Glutamatergic neuron (in vitro differentiated cells): ENCODE measurements around the gene ATP1B2. TPM values are rescaled to one million over a fixed set of nuclear protein-coding genes. Genes with fewer than 3 reads are reported as not detected.

ENCODE experiments used
- DNase-seq: peaks from one replicate; pipeline ENCODE4 v3.0.0; 2022
- H3K27ac Mint-ChIP-seq: one replicate; pipeline ENCODE4 v1.8.0; 2020; ENCODE audit warnings: mild to moderate bottlenecking, mixed read lengths, inconsistent platforms; ENCODE audit not compliant: unreplicated experiment
- H3K27me3 Mint-ChIP-seq: one replicate; pipeline ENCODE4 v1.8.0; 2020; ENCODE audit warnings: mild to moderate bottlenecking, moderate library complexity, mixed read lengths, inconsistent platforms; ENCODE audit not compliant: unreplicated experiment
- H3K36me3 Mint-ChIP-seq: one replicate; pipeline ENCODE4 v1.8.0; 2020; ENCODE audit warnings: mild to moderate bottlenecking, mixed read lengths, inconsistent platforms; ENCODE audit not compliant: unreplicated experiment
- H3K4me1 Mint-ChIP-seq: one replicate; pipeline ENCODE4 v1.8.0; 2020; ENCODE audit warnings: mild to moderate bottlenecking, low read depth, mixed read lengths, inconsistent platforms; ENCODE audit not compliant: unreplicated experiment
- H3K4me3 Mint-ChIP-seq: one replicate; pipeline ENCODE4 v1.8.0; 2020; ENCODE audit warnings: mild to moderate bottlenecking, mixed read lengths, inconsistent platforms; ENCODE audit not compliant: unreplicated experiment
- H3K9me3 Mint-ChIP-seq: one replicate; pipeline ENCODE4 v1.8.0; 2020; ENCODE audit warnings: mild to moderate bottlenecking, moderate library complexity, mixed read lengths, inconsistent platforms; ENCODE audit not compliant: unreplicated experiment
- total RNA-seq: library from RNA; stranded (reverse); fragmentation: NEBNext Ultra II Directional; extraction: Animal tissue kit (Norgen Biotek cat#: 25700); gene quantifications from one replicate; pipeline ENCODE4 v1.2.1, GENCODE V29; 2021; ENCODE audit not compliant: unreplicated experiment
- TF ChIP-seq, protein P1 (sequence below): fragments of 200-600 bp; sonication (generic); IDR thresholded peaks from one replicate; pipeline ENCODE4 v1.5.0; 2021; ENCODE audit not compliant: partially characterized antibody, unreplicated experiment

ATP1B2 gene
- total RNA-seq, 1 donor from 2014 or later: 11.3 TPM

DNA sequence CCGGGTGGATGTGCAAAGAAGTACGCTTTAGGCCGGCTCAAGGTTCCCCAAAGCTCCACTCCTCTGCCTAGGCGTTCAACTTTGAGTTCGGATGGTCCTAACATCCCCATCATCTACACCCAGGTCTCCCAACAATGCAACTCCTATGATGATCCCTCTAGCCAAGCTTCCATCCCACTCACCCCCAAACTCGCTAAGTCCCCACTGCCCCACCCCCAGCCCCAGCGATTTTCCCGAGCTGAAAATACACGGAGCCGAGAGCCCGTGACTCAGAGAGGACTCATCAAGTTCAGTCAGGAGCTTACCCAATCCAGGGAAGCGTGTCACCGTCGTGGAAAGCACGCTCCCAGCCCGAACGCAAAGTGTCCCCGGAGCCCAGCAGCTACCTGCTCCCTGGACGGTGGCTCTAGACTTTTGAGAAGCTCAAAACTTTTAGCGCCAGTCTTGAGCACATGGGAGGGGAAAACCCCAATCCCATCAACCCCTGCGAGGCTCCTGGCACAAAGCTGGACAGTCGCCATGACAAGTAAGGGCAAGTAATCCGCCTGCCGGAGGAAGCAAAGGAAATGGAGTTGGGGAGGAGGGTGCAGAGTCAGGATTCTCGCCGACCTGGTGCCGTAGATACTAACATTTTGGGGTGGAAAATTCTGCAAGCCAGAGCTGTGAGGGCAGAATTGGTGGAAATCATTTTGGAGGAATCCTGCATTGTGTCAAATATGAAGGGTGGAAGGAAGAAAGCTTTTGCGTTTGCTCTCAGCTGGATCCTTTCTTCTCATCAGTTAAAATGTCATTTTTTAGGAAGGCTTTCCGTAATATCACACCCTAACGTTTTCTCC lies 36.6 kb downstream of the ATP1B2 start, which contains the start of gene TP53:
Gene TP53, minus strand, starts transcription at position 419 of the 836 bp plus-strand sequence. CDS start 10,896 bp downstream, outside the sequence.
- H3K27ac Mint-ChIP-seq: peak within 1 kb of the TSS; percentile 100
- TF ChIP-seq, protein P1, sequence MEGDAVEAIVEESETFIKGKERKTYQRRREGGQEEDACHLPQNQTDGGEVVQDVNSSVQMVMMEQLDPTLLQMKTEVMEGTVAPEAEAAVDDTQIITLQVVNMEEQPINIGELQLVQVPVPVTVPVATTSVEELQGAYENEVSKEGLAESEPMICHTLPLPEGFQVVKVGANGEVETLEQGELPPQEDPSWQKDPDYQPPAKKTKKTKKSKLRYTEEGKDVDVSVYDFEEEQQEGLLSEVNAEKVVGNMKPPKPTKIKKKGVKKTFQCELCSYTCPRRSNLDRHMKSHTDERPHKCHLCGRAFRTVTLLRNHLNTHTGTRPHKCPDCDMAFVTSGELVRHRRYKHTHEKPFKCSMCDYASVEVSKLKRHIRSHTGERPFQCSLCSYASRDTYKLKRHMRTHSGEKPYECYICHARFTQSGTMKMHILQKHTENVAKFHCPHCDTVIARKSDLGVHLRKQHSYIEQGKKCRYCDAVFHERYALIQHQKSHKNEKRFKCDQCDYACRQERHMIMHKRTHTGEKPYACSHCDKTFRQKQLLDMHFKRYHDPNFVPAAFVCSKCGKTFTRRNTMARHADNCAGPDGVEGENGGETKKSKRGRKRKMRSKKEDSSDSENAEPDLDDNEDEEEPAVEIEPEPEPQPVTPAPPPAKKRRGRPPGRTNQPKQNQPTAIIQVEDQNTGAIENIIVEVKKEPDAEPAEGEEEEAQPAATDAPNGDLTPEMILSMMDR: no peak
- H3K4me1 Mint-ChIP-seq: peaks cover 6% of the 10 kb centered on the region
- H3K9me3 Mint-ChIP-seq: peaks cover 9% of the 10 kb centered on the region
- H3K27me3 Mint-ChIP-seq: peaks cover 14% of the 10 kb centered on the region
- H3K36me3 Mint-ChIP-seq: no peaks in the 10 kb centered on the region
- peak within 1 kb of the TSS; percentile 98 for H3K4me3 Mint-ChIP-seq
- DNase-seq: peak; percentile 79

DNA sequence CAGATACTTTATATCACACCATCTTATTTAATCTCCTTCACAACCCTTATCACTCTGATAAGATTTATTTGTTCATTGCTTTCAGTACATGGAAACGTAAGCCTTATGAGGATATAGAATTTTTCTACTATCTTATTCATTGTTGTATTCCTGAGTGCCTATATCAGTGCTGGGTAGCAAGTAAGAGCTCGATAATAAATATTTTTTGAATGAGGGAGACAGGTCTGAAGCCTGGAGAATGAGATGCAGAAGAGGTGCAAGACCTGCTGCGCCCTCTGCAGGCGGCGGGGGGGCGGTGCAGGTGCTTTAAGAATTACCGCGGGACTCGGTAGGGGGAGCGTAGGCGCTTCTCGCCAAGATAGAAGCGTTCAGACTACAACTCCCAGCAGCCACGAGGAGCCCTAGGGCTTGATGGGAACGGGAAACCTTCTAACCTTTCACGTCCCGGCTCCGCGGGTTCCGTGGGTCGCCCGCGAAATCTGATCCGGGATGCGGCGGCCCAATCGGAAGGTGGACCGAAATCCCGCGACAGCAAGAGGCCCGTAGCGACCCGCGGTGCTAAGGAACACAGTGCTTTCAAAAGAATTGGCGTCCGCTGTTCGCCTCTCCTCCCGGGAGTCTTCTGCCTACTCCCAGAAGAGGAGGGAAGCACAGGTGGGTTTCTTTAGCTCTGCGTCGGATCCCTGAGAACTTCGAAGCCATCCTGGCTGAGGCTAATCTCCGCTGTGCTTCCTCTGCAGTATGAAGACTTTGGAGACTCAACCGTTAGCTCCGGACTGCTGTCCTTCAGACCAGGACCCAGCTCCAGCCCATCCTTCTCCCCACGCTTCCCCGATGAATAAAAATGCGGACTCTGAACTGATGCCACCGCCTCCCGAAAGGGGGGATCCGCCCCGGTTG lies 37.4 kb downstream of the ATP1B2 start, which contains the start of gene WRAP53:
Gene WRAP53, plus strand, starts transcription at position 570 of the 900 bp plus-strand sequence. Its CDS starts 172 bp downstream, at position 742.
- Mint-ChIP-seq H3K36me3 (no peaks in the 10 kb centered on the region), H3K4me3 (peak within 1 kb of the TSS; percentile 98), H3K4me1 (peaks cover 6% of the 10 kb centered on the region), H3K27me3 (peaks cover 14% of the 10 kb centered on the region), H3K27ac (peak within 1 kb of the TSS; percentile 100), H3K9me3 (peaks cover 9% of the 10 kb centered on the region)
- TF ChIP-seq, protein P1: peak; percentile 98
- DNase-seq: peak; percentile 95

DNA sequence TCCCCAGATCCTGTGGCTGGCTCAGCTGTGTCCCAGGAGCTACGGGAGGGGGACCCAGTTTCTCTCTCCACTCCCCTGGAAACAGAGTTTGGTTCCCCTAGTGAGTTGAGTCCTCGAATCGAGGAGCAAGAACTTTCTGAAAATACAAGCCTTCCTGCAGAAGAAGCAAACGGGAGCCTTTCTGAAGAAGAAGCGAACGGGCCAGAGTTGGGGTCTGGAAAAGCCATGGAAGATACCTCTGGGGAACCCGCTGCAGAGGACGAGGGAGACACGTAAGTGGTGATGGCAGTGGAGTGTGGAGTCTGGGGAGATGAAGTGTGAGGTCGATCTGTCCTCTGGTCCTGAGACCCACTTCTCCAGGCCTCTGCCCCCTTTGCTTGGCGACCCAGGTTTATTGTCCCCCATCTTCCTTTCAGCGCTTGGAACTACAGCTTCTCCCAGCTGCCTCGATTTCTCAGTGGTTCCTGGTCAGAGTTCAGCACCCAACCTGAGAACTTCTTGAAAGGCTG lies 38.1 kb downstream of the ATP1B2 start:
- Mint-ChIP-seq H3K27ac (peak overlapping the region; percentile 44), H3K27me3 (peaks cover 14% of the 10 kb centered on the region), H3K4me3 (peak overlapping the region; percentile 98), H3K4me1 (peaks cover 6% of the 10 kb centered on the region), H3K36me3 (no peaks in the 10 kb centered on the region), H3K9me3 (peaks cover 9% of the 10 kb centered on the region)
- TF ChIP-seq, protein P1: no peak
- DNase-seq: no peak

DNA sequence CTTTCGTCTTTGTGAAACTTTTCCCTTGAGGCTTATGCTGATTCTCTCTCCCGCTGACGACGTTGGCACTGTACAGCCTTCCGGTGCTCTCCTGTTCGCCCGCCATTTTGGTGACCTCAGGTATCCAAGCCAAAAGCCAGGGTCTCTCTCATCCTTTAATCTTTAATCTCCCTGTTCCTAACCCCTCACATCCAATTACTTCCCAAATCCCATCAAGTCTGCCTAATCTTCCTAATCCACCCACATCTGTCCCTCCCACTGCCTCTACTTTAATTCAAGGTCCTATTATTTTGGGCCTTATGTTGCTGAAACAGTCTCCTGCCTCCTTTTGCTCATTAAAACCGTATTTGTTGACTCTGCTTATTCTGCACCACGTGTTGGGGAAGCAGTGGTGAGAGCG lies 44.9 kb downstream of the ATP1B2 start:
- H3K27me3 Mint-ChIP-seq: peaks cover 1% of the 10 kb centered on the region

More for the DNA sequence above, 44.9 kb downstream of the ATP1B2 start:
- Mint-ChIP-seq H3K36me3 (no peaks in the 10 kb centered on the region), H3K27ac (no peak overlapping the region), H3K4me1 (no peaks in the 10 kb centered on the region), H3K4me3 (no peak overlapping the region), H3K9me3 (peaks cover 2% of the 10 kb centered on the region)
- TF ChIP-seq, protein P1: no peak
- DNase-seq: no peak
